Upper lobe of left lung (tissue), 6 donors: ENCODE measurements around the gene TCHP. TPM values are rescaled to one million over a fixed set of nuclear protein-coding genes. Genes with fewer than 3 reads are reported as not detected.
"Not testable (repeated sequence)": the region's sequence is repeated elsewhere in the genome, so short reads cannot be mapped to it uniquely, and the experiment has no call there.

ENCODE experiments used
- ATAC-seq, 2 donors: fragments of 200-7000 bp; cut with Tn5 transposase; one replicate each; pipeline ENCODE4 v1.9.1; 2022; ENCODE audit warnings: mild to moderate bottlenecking in 2 of 2, moderate library complexity in 2 of 2; ENCODE audit not compliant: low FRiP score in 2 of 2
- DNase-seq, 2 donors: peaks; one replicate each; pipeline ENCODE4 v3.0.0-alpha.2; 2019 to 2020
- H3K27ac ChIP-seq, 4 donors: fragments of 200-600 bp; sonication (generic); one replicate each; pipeline ENCODE4 v1.5.1; 2016 to 2019
- H3K27me3 ChIP-seq, 4 donors: fragments of 200-600 bp; sonication (generic); one replicate each; pipeline ENCODE4 v1.5.1; 2017 to 2019
- H3K36me3 ChIP-seq, 4 donors: fragments of 200-600 bp; sonication (generic); one replicate each; pipeline ENCODE4 v1.5.1; 2016 to 2019
- H3K4me1 ChIP-seq, 4 donors: fragments of 200-600 bp; sonication (generic); one replicate each; pipeline ENCODE4 v1.5.1; 2018 to 2019
- H3K4me3 ChIP-seq, 4 donors: fragments of 200-600 bp; sonication (generic); one replicate each; pipeline ENCODE4 v1.5.1; 2017 to 2019; ENCODE audit warnings: mild to moderate bottlenecking in 2 of 4, moderate library complexity in 1 of 4
- H3K9me3 ChIP-seq, 4 donors: fragments of 200-600 bp; sonication (generic); one replicate each; pipeline ENCODE4 v1.5.1; 2018 to 2019
- EP300 ChIP-seq, 4 donors: sonication (generic); formaldehyde crosslinking; IDR thresholded peaks; one replicate each; pipeline ENCODE4 v1.5.1; 2017; ENCODE audit warnings: antibody characterized with exemption in 4 of 4, control low read depth in 2 of 4
- POLR2A ChIP-seq, 4 donors: fragments of 450-650 bp; IDR thresholded peaks; one replicate each; pipeline ENCODE4 v1.5.1; 2016 to 2017; ENCODE audit warnings: antibody characterized with exemption in 4 of 4, mild to moderate bottlenecking in 2 of 4
- POLR2AphosphoS5 ChIP-seq, 2 donors: sonication (generic); formaldehyde crosslinking; IDR thresholded peaks; one replicate each; pipeline ENCODE4 v1.5.1; 2017; ENCODE audit warnings: antibody characterized with exemption in 2 of 2
- WGBS, 2 donors: methylation state at CpG; one replicate each; pipeline ENCODE4 v1.1.5; 2017 to 2018; 5-methylcytosine and 5-hydroxymethylcytosine counted together
- total RNA-seq, 6 donors: library from RNA; depleted of rRNA in 4 of 6; stranded (reverse); fragments of >200 nt in 4 of 6; gene quantifications; one replicate each; pipeline versions ENCODE4 v1.1.0 to v1.2.1, GENCODE V29; 2016 to 2021
- TF ChIP-seq, protein P1 (sequence below), 6 experiments: fragments of 450-650 bp in 4 of 6; fragments of 200-600 bp in 2 of 6; sonication (generic) in 2 of 6; IDR thresholded peaks; one replicate each; pipeline ENCODE4 v1.5.1; 2016 to 2019; ENCODE audit warnings: antibody characterized with exemption in 6 of 6
- donor health status: DM: no; HTN: no; CAD: no; lungs with moderate emphysema.
- donor health status: DM: no; HTN: yes; CAD: no; lungs with severe emphysema.

TCHP gene, protein sequence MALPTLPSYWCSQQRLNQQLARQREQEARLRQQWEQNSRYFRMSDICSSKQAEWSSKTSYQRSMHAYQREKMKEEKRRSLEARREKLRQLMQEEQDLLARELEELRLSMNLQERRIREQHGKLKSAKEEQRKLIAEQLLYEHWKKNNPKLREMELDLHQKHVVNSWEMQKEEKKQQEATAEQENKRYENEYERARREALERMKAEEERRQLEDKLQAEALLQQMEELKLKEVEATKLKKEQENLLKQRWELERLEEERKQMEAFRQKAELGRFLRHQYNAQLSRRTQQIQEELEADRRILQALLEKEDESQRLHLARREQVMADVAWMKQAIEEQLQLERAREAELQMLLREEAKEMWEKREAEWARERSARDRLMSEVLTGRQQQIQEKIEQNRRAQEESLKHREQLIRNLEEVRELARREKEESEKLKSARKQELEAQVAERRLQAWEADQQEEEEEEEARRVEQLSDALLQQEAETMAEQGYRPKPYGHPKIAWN
- total RNA-seq: 10 to 100 TPM; 10.5 to 90.1 (median 29.7) TPM

DNA sequence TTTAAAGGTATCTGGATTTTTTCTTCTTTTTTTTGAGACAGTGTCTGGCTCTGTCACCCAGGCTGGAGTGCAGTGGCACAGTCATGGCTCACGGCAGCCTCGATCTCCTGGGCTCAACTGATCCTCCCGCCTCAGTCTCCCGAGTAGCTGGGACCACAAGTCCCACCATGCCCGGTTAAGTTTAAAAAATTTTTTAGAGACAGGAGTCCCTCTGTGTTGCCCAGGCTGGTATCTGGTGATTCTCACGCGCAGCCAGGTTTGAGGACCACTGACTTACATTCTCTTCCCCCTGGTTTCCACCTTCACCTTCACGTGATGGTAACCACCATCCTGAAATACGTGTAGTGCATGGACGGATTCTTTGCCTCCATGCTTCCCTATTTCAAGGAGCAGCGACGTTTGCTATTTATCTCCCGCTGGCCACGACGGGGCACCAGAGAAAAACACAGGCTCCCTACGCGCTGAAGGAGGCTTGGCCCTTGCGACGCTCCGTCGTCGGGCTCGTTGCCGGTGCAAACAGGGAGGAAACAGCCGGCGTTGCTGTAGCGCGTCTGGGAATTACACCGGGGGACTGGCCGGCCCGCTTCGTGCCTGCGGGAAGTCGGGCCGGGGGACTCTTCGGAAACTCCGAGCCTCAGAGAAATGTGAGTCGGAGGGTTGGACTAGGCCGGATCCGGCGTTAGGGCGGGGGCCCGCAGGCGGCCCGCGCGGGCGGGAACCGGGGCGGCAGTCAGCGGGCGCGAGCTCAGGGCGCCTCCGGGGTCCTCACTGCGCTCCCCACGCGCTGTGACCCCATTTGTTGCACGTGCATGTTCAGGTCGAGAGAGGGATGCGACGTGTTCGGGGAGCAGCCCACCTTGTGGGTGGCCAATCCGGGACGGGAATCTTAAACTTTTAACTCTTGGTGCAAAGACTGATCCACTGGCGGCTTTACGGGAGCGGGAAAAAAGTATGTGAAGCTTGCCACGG is at the start of gene TCHP:
TSS of gene TCHP (plus strand) at position 492 of the 969 bp plus-strand sequence. CDS start 2,753 bp downstream, outside the sequence.
- ATAC-seq (peak; percentile 93 to 98), DNase-seq (peak; percentile 91 to 95)
- Histone ChIP-seq H3K9me3 (no peaks in the 10 kb centered on the region), H3K27ac (peak within 1 kb of the TSS; percentile 70 to 87 (median 80)), H3K27me3 (no peaks in the 10 kb centered on the region), H3K4me1 (peaks cover 17 to 22% (median 18%) of the 10 kb centered on the region in 4 donors), H3K4me3 (peak within 1 kb of the TSS; percentile 50 to 88 (median 74)), H3K36me3 (peaks cover 10 to 24% (median 22%) of the 10 kb centered on the region in 4 donors)
- WGBS, 2 donors: 2 to 6% methylated on average over 15 to 68 of the region's 69 CpGs
- TF ChIP-seq EP300 (IDR thresholded peaks at IDR 0.05): peak in 1 of 4 donors; percentile 69
- peak; percentile 84 to 93 for TF ChIP-seq POLR2AphosphoS5 (IDR thresholded peaks at IDR 0.05)
- TF ChIP-seq, protein P1, sequence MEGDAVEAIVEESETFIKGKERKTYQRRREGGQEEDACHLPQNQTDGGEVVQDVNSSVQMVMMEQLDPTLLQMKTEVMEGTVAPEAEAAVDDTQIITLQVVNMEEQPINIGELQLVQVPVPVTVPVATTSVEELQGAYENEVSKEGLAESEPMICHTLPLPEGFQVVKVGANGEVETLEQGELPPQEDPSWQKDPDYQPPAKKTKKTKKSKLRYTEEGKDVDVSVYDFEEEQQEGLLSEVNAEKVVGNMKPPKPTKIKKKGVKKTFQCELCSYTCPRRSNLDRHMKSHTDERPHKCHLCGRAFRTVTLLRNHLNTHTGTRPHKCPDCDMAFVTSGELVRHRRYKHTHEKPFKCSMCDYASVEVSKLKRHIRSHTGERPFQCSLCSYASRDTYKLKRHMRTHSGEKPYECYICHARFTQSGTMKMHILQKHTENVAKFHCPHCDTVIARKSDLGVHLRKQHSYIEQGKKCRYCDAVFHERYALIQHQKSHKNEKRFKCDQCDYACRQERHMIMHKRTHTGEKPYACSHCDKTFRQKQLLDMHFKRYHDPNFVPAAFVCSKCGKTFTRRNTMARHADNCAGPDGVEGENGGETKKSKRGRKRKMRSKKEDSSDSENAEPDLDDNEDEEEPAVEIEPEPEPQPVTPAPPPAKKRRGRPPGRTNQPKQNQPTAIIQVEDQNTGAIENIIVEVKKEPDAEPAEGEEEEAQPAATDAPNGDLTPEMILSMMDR (IDR thresholded peaks at IDR 0.05): peak in 3 of 6 experiments; percentile 37 to 52 (median 37)
- peak in 1 of 4 donors; percentile 70 for TF ChIP-seq POLR2A (IDR thresholded peaks at IDR 0.05)

DNA sequence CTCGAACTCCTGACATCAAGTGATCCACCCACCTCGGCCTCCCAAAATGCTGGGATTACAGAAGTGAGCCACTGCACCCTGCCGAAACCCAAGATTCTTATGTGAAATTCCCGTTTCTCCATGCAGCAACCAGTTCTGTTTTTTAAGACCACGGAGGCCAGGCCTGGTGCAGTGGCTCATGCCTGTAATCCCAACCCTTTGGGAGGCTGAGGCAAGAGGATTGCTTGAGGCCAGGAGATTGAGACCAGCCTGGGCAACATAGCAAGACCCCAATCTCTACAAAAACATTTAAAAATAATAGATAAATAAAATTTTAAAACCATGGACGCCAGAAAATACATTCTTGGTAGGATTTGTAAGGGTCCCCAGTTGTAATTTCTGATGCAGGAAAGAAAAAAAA is 49.6 kb upstream of the TCHP start:
- not testable (repeated sequence) for H3K4me1 ChIP-seq, H3K9me3 ChIP-seq, DNase-seq, ATAC-seq, H3K27ac ChIP-seq, H3K27me3 ChIP-seq, H3K4me3 ChIP-seq
- 76 to 89% methylated on average over 4 to 6 of the region's 6 CpGs for WGBS, 2 donors
- H3K36me3 ChIP-seq: peaks cover 0 to 26% (median 20%) of the 10 kb centered on the region in 4 donors

DNA sequence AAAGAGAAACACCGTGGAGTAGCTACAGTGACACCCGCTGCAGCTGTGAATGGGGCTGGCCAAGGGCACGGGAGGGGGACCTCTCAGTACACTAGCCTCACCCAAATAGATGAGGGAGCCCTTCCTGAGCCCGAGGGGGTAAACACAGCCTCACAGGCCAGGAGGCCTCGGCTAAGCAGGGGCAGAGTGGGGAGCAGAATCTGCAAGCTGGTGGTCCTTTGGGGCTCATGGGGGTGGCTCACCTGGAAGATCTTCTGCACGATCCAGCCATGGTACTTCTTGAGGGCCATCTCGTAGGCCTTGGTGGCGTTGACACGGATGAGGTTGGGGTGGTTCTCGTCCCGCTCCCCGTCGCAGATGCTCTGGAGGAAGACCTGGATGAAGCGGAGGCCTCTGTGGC is 44.7 kb upstream of the TCHP start:
- no peaks in the 10 kb centered on the region for H3K9me3 ChIP-seq
- H3K36me3 ChIP-seq: peaks cover 7 to 58% (median 41%) of the 10 kb centered on the region in 4 donors
- WGBS, 2 donors: 87 to 93% methylated on average over 3 to 14 of the region's 14 CpGs
- no peak overlapping the region for H3K4me3 ChIP-seq
- H3K27me3 ChIP-seq: no peaks in the 10 kb centered on the region
- TF ChIP-seq POLR2AphosphoS5 (IDR thresholded peaks at IDR 0.05) (no peak), EP300 (IDR thresholded peaks at IDR 0.05) (no peak), POLR2A (IDR thresholded peaks at IDR 0.05) (no peak)
- TF ChIP-seq, protein P1 (IDR thresholded peaks at IDR 0.05): no peak
- DNase-seq (no peak), ATAC-seq (no peak)
- H3K4me1 ChIP-seq: no peaks in the 10 kb centered on the region
- H3K27ac ChIP-seq: no peak overlapping the region

DNA sequence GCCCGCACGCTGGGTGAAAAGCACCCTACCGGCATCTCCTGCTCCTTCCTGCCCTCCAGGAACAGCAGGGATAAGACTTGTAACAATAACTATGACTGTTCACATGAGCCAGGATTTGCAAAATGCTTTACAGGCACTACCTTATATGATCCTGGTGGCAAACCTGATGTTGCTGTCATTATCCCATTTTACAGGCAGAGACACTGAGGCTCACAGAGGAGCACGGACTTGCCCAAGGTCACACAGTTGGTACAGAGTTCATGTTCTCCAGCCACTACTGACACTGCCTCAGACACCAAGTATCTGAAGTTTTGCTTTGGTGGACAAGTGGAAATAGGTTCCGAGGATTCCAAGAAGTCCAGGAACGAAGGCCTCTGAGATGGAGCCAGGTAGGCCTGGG is 42.4 kb upstream of the TCHP start:
- Histone ChIP-seq H3K36me3 (peaks cover 7 to 58% (median 38%) of the 10 kb centered on the region in 4 donors), H3K27me3 (no peaks in the 10 kb centered on the region), H3K4me1 (no peaks in the 10 kb centered on the region), H3K4me3 (no peak overlapping the region), H3K27ac (no peak overlapping the region), H3K9me3 (no peaks in the 10 kb centered on the region)
- WGBS, 2 donors: 93 to 99% methylated on average over 3 to 6 of the region's 6 CpGs
- ATAC-seq (no peak), DNase-seq (no peak)
- TF ChIP-seq POLR2AphosphoS5 (IDR thresholded peaks at IDR 0.05): no peak
- TF ChIP-seq EP300 (IDR thresholded peaks at IDR 0.05): no peak
- no peak for TF ChIP-seq POLR2A (IDR thresholded peaks at IDR 0.05)
- TF ChIP-seq, protein P1 (IDR thresholded peaks at IDR 0.05): no peak

DNA sequence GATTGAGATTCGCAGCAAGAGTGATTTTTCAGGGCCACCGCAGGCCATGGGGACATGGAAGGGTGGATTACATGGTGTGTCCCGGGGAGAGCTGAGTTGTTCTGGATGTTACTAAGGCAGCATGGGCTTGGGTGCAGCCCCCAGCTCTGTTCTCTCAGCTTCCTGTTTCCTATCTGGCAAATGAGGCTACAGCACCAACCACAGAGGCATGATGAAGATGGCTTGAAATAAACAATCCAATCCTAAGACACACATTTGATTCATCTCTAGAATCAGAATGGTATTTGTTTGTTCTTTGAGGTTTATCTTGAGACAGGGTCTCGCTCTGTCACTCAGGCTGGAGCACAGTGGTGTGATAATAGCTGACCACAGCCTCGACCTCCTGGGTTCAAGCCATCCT is 41.3 kb upstream of the TCHP start:
- Histone ChIP-seq H3K27ac (no peak overlapping the region), H3K27me3 (no peaks in the 10 kb centered on the region), H3K4me1 (peaks cover 0 to 7% (median 3%) of the 10 kb centered on the region in 4 donors), H3K4me3 (no peak overlapping the region), H3K9me3 (no peaks in the 10 kb centered on the region), H3K36me3 (peaks cover 7 to 58% (median 38%) of the 10 kb centered on the region in 4 donors)
- no peak for TF ChIP-seq POLR2AphosphoS5 (IDR thresholded peaks at IDR 0.05)
- TF ChIP-seq, protein P1 (IDR thresholded peaks at IDR 0.05): no peak
- TF ChIP-seq EP300 (IDR thresholded peaks at IDR 0.05): no peak
- TF ChIP-seq POLR2A (IDR thresholded peaks at IDR 0.05): no peak
- 75 to 79% methylated on average over 5 of the region's 5 CpGs for WGBS, 2 donors
- ATAC-seq (no peak), DNase-seq (no peak)
